Omental fat pad (tissue), 4 donors: ENCODE measurements around the gene TWSG1. TPM values are rescaled to one million over a fixed set of nuclear protein-coding genes. Genes with fewer than 3 reads are reported as not detected.

Experiments used
- ATAC-seq: fragments of 150-250 bp; one replicate; pipeline ENCODE4 v1.9.1; 2016; ENCODE audit warnings: mild to moderate bottlenecking, moderate library complexity; ENCODE audit not compliant: low FRiP score
- DNase-seq: peaks from one replicate; pipeline ENCODE4 v3.0.0-alpha.2; 2019; ENCODE audit warnings: low spot score
- total RNA-seq, 4 donors: library from RNA; depleted of rRNA; stranded (reverse); fragments of >200 nt; gene quantifications; one replicate each; pipeline ENCODE4 v1.1.0, GENCODE V29; 2016
- TF ChIP-seq, protein P1 (sequence below), 3 donors: fragments of 450-650 bp; IDR thresholded peaks; one replicate each; pipeline ENCODE4 v1.5.1; 2016 to 2017; ENCODE audit warnings: antibody characterized with exemption in 3 of 3, mild to moderate bottlenecking in 3 of 3, moderate library complexity in 2 of 3

The TWSG1 gene
- total RNA-seq, 4 donors from 2014 or later: 21.0 to 30.4 (median 27.4) TPM

- TF ChIP-seq, protein P1, sequence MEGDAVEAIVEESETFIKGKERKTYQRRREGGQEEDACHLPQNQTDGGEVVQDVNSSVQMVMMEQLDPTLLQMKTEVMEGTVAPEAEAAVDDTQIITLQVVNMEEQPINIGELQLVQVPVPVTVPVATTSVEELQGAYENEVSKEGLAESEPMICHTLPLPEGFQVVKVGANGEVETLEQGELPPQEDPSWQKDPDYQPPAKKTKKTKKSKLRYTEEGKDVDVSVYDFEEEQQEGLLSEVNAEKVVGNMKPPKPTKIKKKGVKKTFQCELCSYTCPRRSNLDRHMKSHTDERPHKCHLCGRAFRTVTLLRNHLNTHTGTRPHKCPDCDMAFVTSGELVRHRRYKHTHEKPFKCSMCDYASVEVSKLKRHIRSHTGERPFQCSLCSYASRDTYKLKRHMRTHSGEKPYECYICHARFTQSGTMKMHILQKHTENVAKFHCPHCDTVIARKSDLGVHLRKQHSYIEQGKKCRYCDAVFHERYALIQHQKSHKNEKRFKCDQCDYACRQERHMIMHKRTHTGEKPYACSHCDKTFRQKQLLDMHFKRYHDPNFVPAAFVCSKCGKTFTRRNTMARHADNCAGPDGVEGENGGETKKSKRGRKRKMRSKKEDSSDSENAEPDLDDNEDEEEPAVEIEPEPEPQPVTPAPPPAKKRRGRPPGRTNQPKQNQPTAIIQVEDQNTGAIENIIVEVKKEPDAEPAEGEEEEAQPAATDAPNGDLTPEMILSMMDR (IDR thresholded peaks at IDR 0.05): no peak
- DNase-seq (no peak), ATAC-seq (no peak)
Observed at GRCh38 chr18:9413576-9413975, 79.0 kb downstream of the TWSG1 start.

- TF ChIP-seq, protein P1 (IDR thresholded peaks at IDR 0.05): no peak
- no peak for DNase-seq
- ATAC-seq: no peak
Observed at GRCh38 chr18:9416563-9417072, 82.0 kb downstream of the TWSG1 start.

GRCh38 chr18:9417073-9417851 is 82.7 kb downstream of the TWSG1 start:
- DNase-seq: no peak
- TF ChIP-seq, protein P1 (IDR thresholded peaks at IDR 0.05): no peak
- peak; percentile 79 for ATAC-seq

DNA sequence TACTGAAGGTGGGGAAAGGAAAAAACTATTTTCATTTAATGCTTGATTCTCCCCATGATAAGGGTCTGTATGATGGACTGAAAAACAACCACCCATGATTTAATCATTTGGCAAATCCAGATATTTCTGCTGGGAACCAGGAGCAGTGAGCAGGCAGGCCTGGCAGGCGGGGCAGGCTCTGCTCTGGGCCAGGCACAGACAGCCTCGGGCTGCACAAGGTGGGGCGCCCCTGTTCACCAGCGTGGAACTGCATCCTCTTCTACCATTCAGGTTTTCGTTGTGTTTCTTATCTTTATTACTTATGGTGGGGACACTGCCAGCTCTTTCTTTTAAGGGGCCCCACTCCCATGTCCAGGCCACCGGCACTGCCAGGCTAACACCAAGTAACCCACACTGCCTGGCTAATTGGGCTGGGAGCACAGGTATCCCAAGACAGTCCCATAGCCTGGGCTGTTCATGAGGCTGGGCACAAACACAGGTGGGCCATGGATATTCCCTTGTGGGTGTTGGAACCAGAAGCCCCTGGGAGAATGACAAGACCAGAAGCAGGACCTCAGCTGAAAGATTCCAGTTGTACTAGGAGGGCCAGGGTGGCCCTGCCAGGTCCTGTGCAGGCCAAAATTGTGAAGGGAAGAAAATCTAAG is 83.6 kb downstream of the TWSG1 start:
- TF ChIP-seq, protein P1 (IDR thresholded peaks at IDR 0.05): no peak
- no peak for DNase-seq

DNA sequence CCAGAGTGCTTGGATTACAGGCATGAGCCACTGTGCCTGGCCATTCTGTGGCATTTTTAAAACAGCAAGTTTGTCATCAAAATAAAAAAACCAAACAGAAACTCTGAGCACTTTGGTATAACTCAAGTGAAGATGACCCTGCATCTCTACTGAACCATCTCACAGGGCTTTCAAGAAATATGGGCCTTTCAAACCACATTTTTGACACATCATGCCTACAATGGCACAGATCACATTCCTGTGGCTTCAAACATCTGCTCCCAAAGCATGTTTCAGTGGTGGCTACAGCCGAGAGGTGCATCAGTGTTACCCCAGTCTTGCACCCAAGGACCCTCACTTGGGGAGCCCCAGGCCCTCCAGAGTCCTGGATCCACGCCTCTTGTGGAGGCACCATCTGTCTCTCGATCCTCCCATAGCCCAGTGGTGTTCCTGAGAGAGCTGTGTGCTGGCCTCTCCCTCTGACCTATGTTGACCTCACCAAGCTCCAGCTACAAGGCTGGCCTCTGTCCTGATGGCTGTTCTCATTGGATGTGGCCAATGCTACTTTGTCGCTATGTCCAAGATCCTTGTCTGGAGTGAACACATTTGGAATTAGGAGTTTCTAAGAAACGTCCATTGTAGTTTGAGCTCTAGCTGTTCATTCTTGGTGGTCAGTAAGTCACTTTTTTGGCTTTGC is 85.5 kb downstream of the TWSG1 start:
- DNase-seq (no peak), ATAC-seq (no peak)
- TF ChIP-seq, protein P1 (IDR thresholded peaks at IDR 0.05): no peak

More for the DNA sequence above, 83.6 kb downstream of the TWSG1 start:
- ATAC-seq: no peak

DNA sequence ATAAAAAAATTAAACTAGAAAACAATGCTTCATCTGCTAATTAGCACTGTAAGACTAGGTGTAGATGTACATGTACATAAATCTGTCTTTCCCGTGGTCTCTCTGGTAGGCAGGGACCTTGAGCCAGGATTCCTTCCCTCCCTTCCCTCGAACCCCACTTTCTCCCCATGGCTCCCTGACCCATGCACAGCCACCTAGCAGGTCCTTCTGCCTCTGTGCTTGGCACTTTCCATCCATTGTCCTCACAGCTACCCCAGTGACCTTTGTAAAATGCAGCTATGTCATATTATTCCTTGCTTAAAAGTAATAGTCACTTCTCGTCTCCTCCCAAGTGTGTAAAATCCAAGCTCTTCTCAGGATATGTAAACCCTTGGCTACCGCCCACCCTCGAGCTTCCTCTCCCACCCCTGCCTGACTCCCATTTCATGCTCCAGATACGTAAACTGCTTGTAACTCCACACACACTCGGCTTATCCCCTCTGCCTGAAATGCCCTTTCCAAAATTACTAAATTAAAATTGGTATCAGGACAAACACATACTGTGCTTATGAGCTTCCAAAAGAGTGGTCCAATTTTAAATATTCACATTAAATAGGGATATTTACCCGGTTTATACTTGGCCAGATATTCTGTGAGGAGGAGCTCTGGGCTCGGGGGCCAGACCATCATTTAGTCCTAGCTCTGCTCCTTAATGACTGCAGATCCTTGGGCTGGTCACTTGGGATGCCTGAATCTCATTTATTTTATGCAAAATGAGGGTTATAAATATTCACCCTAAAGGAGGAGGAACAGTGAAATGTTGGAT is 86.7 kb downstream of the TWSG1 start:
- TF ChIP-seq, protein P1 (IDR thresholded peaks at IDR 0.05): no peak
- DNase-seq: no peak
- ATAC-seq: no peak
